SIG-M5 treated with dmso at 0.1 percent for 504 hours (cell line): ENCODE data around the gene TNFRSF6B.
A peak's percentile ranks its signal among the peaks of the same experiment; 100 is the strongest.
"Not testable (repeated sequence)": the region's sequence is repeated elsewhere in the genome, so short reads cannot be mapped to it uniquely, and the experiment has no call there.

Source experiments
- DNase-seq: peaks from one replicate; lab custom pipeline; 2025; ENCODE audit not compliant: unreplicated experiment; lab: John Stamatoyannopoulos, UW

TNFRSF6B gene, protein sequence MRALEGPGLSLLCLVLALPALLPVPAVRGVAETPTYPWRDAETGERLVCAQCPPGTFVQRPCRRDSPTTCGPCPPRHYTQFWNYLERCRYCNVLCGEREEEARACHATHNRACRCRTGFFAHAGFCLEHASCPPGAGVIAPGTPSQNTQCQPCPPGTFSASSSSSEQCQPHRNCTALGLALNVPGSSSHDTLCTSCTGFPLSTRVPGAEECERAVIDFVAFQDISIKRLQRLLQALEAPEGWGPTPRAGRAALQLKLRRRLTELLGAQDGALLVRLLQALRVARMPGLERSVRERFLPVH

DNA sequence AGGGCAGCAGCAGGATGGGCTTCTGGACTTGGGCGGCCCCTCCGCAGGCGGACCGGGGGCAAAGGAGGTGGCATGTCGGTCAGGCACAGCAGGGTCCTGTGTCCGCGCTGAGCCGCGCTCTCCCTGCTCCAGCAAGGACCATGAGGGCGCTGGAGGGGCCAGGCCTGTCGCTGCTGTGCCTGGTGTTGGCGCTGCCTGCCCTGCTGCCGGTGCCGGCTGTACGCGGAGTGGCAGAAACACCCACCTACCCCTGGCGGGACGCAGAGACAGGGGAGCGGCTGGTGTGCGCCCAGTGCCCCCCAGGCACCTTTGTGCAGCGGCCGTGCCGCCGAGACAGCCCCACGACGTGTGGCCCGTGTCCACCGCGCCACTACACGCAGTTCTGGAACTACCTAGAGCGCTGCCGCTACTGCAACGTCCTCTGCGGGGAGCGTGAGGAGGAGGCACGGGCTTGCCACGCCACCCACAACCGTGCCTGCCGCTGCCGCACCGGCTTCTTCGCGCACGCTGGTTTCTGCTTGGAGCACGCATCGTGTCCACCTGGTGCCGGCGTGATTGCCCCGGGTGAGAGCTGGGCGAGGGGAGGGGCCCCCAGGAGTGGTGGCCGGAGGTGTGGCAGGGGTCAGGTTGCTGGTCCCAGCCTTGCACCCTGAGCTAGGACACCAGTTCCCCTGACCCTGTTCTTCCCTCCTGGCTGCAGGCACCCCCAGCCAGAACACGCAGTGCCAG lies at the start of gene TNFRSF6B:
Gene TNFRSF6B, plus strand, starts transcription at position 25 of the 729 bp plus-strand sequence. Its CDS starts 116 bp downstream, at position 141.
- DNase-seq = no peak

DNA sequence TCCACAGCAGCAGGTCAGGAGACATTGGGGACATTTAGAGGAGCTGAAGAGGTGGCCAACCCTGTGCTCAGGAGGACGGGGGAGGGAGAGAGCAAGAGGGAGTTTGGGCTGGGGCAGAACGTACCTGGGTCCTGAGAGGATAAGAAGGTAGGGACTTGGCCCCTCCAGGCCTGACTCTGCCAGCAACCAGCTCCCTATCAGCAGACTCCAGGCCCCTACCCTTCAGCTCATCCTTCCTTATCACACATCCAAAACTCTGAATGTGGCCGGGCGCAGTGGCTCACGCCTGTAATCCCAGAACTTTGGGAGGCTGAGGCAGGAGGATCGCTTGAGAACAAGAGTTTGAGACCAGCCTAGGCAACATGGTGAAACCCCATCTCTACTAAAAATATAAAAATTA lies 48.3 kb upstream of the TNFRSF6B start:
- no peak for DNase-seq

DNA sequence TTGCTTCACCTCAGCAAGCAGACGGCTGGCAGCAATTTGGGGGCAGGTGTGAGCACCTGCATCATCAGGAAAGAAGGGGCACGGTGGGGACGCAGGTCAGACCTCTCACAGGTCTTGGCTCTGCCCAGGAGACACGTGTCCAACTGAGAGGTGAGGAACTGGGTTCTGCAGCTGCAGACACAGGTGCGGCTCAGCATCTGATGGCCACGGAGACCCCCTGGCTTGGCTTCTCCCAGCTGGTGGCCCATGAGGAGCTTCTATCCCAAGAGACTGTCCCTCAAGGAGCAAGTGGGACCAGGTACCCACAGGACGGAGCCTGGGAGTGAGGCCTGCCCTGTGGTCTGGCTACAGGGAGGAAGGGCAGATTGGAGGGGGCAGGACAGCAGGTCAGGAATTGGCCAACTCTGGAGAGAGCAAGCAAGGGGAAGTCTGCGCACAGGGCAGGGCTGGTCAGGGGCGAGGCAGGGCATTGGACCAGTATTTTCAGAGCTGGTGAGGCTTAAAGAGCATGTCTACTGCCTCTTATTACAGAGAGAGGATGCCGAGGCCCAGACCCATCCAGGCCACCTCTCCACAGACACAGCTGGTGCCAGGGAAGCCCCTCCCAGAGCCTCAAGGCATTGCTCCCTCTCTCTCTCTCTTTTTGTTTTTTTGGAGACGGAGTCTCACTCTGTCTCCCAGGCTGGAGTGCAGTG lies 47.4 kb upstream of the TNFRSF6B start:
- DNase-seq = no peak

DNA sequence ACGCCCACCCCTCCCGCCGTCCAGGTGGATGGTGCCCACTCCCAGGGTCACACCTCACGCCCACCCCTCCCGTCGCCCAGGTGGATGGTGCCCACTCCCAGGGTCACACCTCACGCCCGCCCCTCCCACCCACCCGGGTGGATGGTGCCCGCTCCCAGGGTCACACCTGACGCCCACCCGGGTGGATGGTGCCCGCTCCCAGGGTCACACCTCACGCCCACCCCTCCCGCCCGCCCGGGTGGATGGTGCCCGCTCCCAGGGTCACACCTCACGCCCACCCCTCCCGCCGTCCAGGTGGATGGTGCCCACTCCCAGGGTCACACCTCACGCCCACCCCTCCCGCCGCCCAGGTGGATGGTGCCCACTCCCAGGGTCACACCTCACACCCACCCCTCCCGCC lies 46.0 kb upstream of the TNFRSF6B start:
- not testable (repeated sequence) for DNase-seq

DNA sequence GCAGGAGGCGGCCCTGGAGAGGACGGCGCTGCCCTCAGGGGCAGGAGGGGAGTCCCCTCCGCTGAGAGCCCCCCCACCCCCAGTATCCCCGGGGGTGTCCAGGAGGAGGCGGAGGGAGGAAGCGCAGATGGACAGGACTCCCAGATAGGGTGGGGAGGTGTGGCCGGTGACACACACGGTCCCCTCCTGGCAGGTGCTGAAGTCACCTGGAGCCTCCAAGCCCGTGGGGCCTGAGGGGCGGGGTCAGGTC lies 44.6 kb upstream of the TNFRSF6B start:
- DNase-seq = no peak

DNA sequence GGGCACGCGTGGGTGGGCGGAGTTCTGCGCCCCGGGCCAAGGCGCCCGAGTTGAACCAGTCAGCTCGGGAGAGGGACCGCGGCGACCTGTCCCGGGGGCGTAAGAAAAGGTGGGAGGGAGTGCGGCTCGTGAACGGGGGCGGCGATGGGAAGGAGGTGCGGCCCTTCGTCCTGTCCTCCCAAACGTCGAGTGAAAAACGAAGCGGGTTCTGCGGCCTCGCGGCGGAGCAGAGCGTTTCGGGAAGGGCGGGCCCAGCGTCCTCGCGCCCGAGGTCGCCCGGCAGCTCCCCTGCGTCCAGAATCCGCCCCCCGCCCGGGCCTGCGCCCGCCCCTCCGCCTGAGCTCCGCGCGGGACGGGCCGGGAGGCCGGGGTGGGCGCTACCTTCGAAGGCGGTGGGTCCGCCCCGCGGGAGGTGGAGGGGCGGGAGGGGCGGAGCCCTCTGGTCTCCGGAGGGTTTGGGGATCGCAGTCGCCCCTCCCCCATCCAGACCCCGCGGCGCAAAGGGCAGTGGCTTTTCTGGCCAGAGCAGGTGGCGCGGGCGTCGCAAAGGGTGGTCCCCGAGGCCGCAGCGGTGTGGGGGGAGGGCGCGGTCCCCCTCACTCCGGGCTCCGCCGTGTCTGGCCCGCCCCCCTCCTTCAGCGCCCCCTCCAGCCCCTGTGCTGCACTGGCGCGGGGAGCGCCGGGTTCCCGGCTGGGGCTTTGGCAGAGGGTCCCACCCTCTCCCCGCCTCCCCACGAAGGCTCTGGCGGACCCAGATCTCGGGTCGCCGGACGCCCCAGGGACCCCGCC lies 44.1 kb upstream of the TNFRSF6B start:
- no peak for DNase-seq

DNA sequence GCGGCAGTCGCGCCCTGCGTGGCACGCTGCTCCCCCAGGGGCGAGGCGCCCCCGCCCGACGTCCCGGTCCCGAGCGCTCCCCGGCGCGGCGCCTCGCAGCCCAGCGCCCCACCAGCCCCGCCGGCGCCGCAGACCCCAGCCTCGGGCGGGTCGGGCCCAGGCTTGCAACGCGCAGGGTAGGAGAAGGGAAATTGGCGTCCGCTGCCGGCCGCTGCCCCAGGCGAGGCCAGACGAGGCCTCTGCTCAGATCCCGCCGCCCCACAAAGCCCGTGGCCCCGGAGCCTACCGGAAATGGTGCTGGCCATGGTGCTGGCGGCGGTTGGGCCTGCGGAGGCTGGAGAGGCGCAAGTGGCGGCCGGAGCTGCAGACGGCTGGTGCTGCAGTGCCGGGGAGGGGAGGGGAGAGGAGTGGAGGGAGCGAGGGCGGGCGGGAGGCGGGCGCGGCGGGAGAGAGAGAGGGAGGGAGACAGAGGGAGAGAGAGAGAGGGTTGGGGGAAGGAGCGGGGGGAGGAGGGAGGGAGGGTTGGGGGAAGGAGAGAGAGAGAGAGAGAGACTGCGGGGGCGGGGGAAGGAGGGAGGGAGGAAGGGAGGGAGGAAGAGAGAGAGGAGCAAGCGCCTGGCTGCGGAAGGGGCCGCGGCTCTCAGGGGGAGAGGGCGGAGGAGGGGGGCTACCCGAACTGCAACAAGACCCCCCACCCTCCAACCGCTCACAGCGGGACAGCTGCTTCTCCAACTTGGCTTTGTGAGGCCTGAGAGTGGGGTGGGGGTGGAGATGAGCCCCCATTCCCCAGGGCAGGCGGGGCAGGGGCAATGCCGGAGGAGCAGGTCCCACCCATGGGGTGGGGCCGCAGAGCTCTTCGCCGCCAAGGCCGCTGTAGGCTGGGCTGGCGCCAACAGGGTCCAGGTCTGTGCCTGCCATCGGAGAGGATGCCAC lies 43.1 kb upstream of the TNFRSF6B start, which contains the start of gene STMN3:
Gene STMN3, minus strand, starts transcription at position 384 of the 933 bp plus-strand sequence. Its CDS starts 79 bp downstream, at position 305.
- peak; percentile 81 for DNase-seq

DNA sequence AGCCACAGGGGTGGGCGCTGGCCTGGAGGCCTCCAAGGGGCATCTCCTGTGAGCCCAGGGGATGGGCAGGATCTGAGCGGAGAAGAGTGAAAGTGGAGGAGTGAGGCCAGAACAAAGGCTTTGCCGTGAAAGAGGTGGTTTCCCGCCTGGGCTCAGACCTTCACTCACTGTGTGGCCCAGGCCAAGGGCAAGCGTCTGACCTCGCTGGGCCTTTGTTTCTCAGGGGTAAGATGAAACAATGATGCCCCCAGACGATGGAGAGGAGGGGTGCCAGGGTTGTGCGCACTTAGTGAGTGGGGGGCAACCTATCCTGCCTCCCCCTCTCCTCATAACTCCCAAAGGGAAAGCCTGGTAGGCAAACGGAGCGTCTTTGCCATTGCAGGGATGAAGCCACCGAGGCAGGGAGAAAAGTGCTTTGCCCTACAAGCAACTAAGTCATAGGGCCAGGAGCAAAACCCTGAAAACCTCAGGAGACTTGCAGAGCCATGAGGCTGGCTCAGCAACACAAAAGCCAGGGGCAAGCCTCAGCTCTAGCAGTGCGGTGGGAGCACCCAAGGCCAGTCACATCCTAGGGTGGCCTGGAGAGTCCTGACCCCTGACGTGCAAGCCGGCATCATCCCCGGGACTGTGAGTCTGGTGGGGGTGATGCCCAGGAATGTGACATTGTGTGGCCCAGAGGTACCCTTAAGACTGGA lies 42.3 kb upstream of the TNFRSF6B start:
- no peak for DNase-seq

DNA sequence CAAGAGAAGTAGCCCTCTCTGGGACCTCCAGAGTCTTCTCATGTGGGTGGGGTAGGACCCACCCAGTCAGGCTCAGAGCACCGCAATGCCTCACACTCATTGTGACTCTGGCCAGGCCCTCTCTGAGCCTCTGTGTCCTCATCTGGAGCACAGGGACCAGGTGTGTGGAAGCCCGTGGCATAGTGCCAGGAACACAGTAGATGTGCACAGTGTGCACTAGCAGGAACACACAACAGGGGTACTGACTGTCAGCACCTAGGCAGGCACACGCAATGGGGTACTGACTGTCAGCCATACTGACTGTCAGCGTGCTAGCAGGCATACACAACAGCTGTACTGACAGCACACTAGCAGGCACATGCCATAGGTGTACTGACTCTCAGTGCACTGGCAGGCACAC lies 41.2 kb upstream of the TNFRSF6B start:
- DNase-seq = no peak

DNA sequence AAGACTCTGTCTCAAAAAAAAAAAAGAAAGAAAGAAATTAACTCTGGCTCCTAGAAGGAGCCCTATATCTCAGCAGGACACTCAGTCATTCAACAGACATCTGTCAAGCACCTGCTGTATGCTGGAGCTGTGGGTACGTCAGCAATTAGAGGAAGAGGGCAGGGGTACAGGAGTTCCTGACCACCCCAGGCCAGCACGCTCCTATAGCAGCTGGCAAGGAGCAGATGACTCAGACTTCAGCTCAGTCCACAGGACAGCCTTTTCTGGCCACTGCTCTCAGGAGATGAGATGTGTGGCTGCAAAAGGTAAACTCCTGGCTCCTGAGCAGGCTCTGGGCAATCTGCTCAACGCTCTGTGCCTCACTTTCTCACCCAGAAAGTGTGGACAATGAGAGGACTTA lies 40.0 kb upstream of the TNFRSF6B start:
- no peak for DNase-seq

DNA sequence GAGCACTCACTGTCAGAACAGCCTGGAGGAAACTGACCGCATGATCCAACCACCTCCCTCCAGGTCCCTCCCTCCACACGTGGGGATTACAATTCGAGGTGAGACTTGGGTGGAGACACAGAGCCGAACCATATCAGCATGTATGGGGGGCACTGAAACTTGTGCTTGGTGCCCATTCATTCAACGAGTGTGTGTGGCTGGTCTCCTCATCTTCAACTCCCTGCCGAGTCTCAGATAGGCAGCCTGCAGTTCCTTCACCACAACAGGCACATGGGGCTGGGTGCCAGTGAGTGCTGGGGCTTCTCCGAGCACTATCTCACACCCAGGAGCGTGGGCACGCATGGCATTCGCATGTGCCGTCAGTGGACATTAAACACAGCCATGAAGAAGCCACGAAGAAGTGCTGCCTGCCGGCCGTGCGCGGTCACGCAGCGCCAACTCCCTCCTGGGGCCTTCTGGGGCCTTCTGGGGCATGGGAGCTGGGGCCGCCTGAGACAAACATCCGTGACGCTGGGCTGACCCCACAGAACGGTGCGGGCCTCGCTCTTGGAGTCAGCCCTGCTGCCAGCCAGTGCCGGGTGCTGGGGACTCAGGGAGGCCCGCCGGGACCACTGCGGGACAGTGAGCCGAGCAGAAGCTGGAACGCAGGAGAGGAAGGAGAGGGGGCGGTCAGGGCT lies 39.1 kb upstream of the TNFRSF6B start:
- DNase-seq = no peak

DNA sequence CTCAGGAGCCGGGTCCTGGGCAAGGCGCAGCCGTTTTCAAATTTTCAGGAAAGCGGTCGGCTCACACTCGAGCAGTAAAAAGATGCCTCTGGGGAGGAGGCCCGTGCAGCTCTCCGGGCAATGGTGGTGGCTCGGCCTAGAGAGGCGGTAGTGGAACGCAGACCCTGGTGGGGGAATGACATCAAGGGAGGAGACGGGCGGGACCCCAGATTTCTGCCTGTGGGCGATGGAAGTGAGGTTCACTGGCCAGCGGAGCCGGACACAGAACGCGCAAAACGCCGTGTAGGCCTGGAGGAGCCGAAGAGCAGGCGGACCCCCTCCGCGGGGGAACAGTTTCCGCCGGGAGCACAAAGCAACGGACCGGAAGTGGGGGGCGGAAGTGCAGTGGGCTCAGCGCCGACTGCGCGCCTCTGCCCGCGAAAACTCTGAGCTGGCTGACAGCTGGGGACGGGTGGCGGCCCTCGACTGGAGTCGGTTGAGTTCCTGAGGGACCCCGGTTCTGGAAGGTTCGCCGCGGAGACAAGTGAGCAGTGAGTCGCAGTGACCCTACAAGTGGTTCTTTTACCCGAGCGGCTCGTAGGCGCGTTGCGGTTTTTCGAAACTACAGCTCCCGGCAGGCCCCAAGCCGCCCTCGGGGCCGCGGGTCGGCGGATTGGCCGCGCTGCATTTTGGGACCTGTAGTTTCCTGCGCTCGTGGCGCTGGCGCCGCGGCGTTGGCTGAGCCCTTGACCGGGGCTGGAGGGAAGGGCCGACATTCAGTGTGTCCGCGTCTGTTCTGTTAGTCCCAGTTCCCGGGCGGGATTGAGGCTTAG lies 38.3 kb upstream of the TNFRSF6B start, which contains the start of gene RTEL1:
Gene RTEL1, plus strand, starts transcription at position 376 of the 812 bp plus-strand sequence. CDS start 1,091 bp downstream, outside the sequence.
- peak; percentile 83 for DNase-seq

DNA sequence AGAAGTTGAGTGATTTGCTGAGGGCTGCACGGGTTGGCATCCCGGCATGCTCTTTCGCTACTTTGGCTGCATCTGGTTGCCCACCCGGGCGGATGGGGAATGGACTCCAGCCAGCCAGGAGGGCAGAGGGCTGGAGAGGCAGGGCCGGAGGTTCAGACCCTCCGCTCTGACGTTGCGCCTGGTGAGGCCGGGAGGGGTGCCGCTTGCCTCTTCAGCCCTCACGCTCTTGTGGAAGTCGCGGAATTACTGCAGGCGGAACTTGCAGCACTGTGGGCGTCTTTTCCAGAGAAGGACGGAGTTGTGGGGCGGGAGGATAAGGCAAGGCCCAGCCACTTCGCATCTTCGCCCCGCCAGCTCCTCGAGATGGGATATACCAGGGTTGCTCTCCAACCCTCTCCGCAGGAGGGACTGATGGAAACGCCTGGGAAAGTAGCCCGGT lies 37.7 kb upstream of the TNFRSF6B start:
- DNase-seq = peak; percentile 41

DNA sequence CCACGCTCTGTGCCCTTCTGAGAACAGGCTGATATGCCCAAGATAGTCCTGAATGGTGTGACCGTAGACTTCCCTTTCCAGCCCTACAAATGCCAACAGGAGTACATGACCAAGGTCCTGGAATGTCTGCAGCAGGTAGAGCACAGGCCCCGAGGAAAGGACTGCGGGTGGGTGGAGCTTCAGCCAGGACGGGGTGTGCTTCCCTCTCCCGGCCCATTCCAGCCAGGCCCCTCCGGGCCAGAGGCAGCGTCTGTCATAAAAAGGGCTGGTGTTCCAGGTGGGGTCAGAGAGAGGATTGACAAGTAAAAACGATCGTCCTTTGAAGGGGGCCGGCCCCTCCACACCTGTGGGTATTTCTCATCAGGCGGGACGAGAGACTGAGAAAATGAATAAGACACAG lies 37.1 kb upstream of the TNFRSF6B start:
- DNase-seq = no peak

DNA sequence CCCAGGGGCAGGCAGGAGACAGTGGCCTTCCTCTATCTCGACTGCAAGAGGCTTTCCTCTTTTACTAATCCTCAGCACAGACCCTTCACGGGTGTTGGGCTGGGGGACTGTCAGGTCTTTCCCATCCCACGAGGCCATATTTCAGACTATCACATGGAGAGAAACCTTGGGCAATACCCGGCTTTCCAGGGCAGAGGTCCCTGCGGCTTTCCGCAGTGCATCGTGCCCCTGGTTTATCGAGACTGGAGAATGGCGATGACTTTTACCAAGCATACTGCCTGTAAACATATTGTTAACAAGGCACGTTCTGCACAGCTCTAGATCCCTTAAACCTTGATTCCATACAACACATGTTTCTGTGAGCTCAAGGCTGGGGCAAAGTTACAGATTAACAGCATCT lies 36.3 kb upstream of the TNFRSF6B start:
- not testable (repeated sequence) for DNase-seq

DNA sequence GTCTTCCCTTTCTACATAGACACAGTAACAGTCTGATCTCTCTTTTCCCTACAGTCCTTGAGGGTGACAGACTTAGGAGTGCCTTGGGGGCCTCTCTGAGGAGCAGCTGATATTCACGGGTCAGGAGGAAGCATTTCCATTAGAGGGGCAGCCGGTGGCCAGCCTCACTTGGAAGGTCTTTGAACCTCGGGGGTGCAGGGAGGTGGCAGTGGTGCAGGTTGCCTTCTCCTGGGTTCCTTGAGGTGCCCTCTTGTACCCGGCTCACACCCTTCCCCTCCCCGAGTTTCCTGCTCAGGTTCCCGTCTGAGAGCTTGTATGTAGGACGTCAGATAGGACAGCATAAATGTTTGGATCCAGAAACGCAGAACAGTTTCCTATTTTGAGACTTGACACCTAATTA lies 35.8 kb upstream of the TNFRSF6B start:
- DNase-seq = no peak

DNA sequence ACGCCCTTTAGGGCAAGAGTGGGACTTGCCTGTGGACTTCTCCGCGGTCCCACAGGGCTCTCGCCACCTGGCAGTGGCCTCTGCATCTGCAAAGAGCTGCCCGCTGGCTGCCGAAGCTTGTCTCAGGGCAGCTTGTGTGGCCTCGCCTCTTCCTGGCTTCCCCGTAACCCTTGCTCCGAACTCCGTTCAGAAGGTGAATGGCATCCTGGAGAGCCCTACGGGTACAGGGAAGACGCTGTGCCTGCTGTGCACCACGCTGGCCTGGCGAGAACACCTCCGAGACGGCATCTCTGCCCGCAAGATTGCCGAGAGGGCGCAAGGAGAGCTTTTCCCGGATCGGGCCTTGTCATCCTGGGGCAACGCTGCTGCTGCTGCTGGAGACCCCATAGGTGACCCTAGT lies 35.3 kb upstream of the TNFRSF6B start:
- no peak for DNase-seq
